GM21576 (cell line): ENCODE data around the gene IGSF9B.

Source experiments
- ATAC-seq: cut with Tn5 transposase; IDR thresholded peaks from one replicate; pipeline ENCODE4 v1.9.1; 2021; ENCODE audit warnings: mild to moderate bottlenecking, moderate library complexity; ENCODE audit not compliant: unreplicated experiment

Gene IGSF9B

DNA sequence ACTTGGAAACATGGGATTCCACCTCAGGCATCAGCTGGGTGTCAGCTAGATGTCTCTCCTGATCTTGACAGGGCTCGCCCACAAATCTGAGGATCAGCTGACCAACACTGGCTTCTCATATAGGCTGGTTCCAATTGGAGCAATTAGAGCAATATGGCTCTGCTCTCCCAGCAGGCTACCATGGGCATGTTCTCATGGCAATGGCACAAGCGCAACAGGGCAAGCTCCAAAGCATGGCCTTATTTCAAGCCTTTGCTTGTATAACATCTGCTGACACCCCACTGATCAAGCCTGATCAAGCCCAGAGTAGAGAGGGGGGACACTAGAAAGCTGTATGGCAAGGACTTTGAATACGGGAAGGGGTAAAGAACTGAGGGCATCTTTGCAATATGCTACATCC, 70.7 kb downstream of the IGSF9B start:
- ATAC-seq, result no peak

DNA sequence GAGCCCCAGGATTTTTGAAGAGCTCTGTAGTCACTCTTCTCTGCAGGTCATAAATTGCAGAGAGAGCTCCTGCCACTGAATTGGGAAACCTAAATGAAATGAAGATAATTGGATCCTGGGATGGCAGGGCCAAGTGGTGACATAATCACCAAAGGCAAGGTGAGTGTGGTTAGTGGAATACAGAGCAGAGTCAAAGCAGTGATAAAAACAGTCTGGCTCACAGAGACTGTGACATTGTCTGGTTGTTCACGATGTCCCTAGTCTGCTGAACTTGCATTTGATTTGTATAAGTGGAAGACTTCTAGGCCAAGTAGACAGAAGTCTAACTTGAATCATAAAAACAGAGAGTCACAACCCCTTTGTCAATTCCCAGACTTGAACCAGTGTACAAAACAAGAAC, 84.6 kb downstream of the IGSF9B start:
- ATAC-seq, result no peak

DNA sequence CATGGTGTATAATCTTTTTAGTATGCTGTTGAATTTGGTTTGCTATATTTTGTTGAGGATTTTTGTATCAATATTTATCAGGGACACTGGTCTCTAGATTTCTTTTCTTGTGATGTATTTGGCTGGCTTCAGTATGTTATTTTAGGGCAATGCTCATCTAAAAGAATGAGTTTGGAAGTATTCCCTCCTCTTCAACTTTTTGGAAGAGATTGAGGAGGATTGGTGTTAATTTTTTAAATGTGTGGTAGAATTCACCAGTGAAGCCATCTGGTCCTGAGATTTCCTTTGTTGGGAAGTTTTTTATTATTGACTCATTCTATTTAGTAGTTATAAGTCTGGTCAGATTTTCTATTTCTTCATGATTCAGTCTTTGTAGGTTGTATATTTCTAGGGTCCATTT, 89.3 kb downstream of the IGSF9B start:
- no peak for ATAC-seq

DNA sequence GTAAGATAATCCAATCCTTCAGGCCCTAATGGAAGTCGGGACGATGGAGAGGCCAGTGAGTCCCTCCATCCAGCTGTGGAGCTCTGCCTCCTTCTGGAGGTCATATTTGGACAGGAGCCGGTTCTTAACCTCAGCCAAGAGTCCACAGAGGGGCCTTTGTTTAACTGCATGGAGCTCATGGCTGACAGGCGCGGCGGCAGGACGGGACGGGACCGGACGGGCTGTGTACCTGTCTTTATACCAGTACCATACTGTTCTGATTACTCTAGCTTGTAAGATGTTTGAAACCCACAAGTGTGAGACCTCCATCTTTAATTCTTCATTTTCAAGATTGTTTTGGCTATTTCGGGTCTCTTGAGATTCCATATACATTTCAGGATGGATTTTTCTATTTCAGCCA, 91.3 kb downstream of the IGSF9B start:
- ATAC-seq, result no peak

DNA sequence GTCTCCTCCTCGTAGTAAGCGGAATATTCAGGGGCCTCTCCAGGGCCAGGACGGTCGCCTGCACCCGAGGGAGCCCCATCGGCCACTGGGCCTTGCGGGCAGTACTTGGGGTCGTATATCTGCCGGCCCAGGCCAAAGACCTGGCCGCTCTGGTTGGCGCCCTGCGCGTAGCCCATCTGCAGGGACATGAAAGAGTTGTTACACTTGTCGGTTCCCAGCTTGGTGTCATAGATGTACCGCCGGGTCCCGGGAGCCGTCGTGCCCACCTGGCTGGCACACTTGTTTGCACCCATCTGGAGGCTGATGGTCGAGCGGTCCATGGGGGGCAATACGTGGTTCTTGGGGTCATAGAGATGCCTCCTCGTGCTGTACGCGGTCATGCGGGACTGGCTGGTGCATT, 92.0 kb downstream of the IGSF9B start:
- no peak for ATAC-seq

DNA sequence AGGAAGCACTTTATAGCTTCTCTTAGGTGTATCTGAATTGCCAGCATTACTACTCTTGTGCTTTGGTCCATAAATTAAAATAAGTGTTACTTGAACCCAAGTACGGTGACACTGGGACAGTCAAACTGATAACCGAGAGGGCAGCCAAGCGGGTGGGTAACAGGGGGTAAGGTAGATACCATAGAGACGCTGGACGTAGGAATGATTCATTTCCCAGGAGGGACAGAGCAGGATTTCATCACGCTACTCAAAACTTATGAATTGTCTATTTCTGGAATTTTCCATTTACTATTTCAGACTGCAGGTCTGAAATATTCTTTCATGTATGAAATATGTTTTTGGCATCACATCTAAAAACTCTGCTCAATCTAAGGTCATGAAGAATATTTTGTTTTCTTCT, 96.6 kb downstream of the IGSF9B start:
- ATAC-seq, result no peak
